IMR-90 (cell line): ENCODE results near the gene TBC1D22B. TPM values are rescaled to one million over a fixed set of nuclear protein-coding genes. Genes with fewer than 3 reads are reported as not detected.

ENCODE experiments used
- ATAC-seq: fragments of 200-7000 bp; cut with Tn5 transposase; 2 replicates; pipeline ENCODE4 v1.9.1; 2020; ENCODE audit warnings: low read depth, mild to moderate bottlenecking, moderate library complexity
- BruUV-seq: library from RNA; stranded (reverse); fragments of 400-500 nt; replicated peaks from 2 replicates; lab custom pipeline; 2021; lab: Mats Ljungman, UMichigan
- CTCF ChIA-PET: fragments of 300-600 bp; formaldehyde crosslinking; extraction: SDS; loops from one replicate; lab custom pipeline; 2021; ENCODE audit warnings: antibody characterized with exemption; lab: Yijun Ruan, JAX
- POLR2A ChIA-PET: fragments of 300-600 bp; sonication (Branson Sonifier 250); formaldehyde crosslinking; loops from one replicate; lab custom pipeline; 2022; ENCODE audit warnings: antibody characterized with exemption; ENCODE audit not compliant: unreplicated experiment; lab: Charles Lee
- DNase-seq: peaks from one replicate; pipeline ENCODE4 v3.0.0; 2013
- H2AFZ ChIP-seq: replicated peaks from 2 replicates; pipeline ENCODE3; 2013; ENCODE audit warnings: low read length, mild to moderate bottlenecking; ENCODE audit not compliant: poor library complexity
- H2AK5ac ChIP-seq: 2 replicates; pipeline ENCODE4 v1.6.1; 2013; ENCODE audit warnings: low read depth, low read length, inconsistent platforms
- H2AK9ac ChIP-seq: replicated peaks from 2 replicates; pipeline ENCODE3; 2013; ENCODE audit warnings: mild to moderate bottlenecking, low read depth, low read length, moderate library complexity; ENCODE audit not compliant: poor library complexity
- H2BK120ac ChIP-seq: 2 replicates; pipeline ENCODE4 v1.6.1; 2013; ENCODE audit warnings: low read depth, low read length, inconsistent platforms
- H2BK15ac ChIP-seq: 3 replicates; pipeline ENCODE4 v1.6.1; 2013; ENCODE audit warnings: low read depth, low read length, inconsistent platforms
- H2BK20ac ChIP-seq: 2 replicates; pipeline ENCODE4 v1.6.1; 2013; ENCODE audit warnings: low read depth, mild to moderate bottlenecking, inconsistent platforms, low read length, moderate library complexity
- H2BK5ac ChIP-seq: 2 replicates; pipeline ENCODE4 v1.6.1; 2013; ENCODE audit warnings: mild to moderate bottlenecking, low read depth, low read length, inconsistent platforms; ENCODE audit not compliant: poor library complexity, severe bottlenecking
- H3K14ac ChIP-seq: replicated peaks from 2 replicates; pipeline ENCODE4 v1.6.1; 2013; ENCODE audit warnings: low read depth, low read length, inconsistent platforms
- H3K18ac ChIP-seq: 2 replicates; pipeline ENCODE4 v1.6.1; 2013; ENCODE audit warnings: low read depth, low read length, control low read depth
- H3K23ac ChIP-seq: 2 replicates; pipeline ENCODE4 v1.6.1; 2013; ENCODE audit warnings: low read depth, low read length, inconsistent platforms
- H3K27ac ChIP-seq: 2 replicates; pipeline ENCODE4 v1.5.1; 2013; ENCODE audit warnings: mild to moderate bottlenecking, control low read depth, low read length; ENCODE audit not compliant: insufficient read depth
- H3K27me3 ChIP-seq: 2 replicates; pipeline ENCODE4 v1.6.1; 2013; ENCODE audit warnings: low read length; ENCODE audit not compliant: control insufficient read depth, insufficient read depth
- H3K36me3 ChIP-seq: 2 replicates; pipeline ENCODE4 v1.6.1; 2013; ENCODE audit warnings: low read length, mixed read lengths; ENCODE audit not compliant: control insufficient read depth, insufficient read depth
- H3K4ac ChIP-seq: 2 replicates; pipeline ENCODE4 v1.6.1; 2013; ENCODE audit warnings: low read depth, low read length, inconsistent platforms
- H3K4me1 ChIP-seq: 2 replicates; pipeline ENCODE4 v1.6.1; 2013; ENCODE audit warnings: low read length, mixed read lengths; ENCODE audit not compliant: control insufficient read depth, insufficient read depth
- H3K4me2 ChIP-seq: 2 replicates; pipeline ENCODE4 v1.6.1; 2013; ENCODE audit warnings: low read depth, mild to moderate bottlenecking, control low read depth, low read length, moderate library complexity
- H3K4me3 ChIP-seq: 2 replicates; pipeline ENCODE4 v1.5.1; 2013; ENCODE audit warnings: low read depth, mild to moderate bottlenecking, control low read depth, low read length, moderate library complexity; ENCODE audit not compliant: insufficient read depth
- H3K56ac ChIP-seq: 2 replicates; pipeline ENCODE4 v1.6.1; 2013; ENCODE audit warnings: low read length, inconsistent platforms; ENCODE audit not compliant: insufficient read depth; ENCODE audit errors: extremely low read depth
- H3K79me1 ChIP-seq, 2 experiments: 2 replicates each; pipeline ENCODE4 v1.6.1; 2013; ENCODE audit warnings: low read length in 2 of 2, inconsistent platforms in 1 of 2, low read depth in 1 of 2
- H3K9ac ChIP-seq: 2 replicates; pipeline ENCODE4 v1.6.1; 2013; ENCODE audit warnings: low read depth, low read length, control low read depth
- H3K9me1 ChIP-seq: 2 replicates; pipeline ENCODE4 v1.6.1; 2013; ENCODE audit warnings: low read length, inconsistent platforms; ENCODE audit not compliant: insufficient read depth
- H3K9me3 ChIP-seq: 2 replicates; pipeline ENCODE4 v1.6.1; 2013; ENCODE audit warnings: low read length; ENCODE audit not compliant: control insufficient read depth, insufficient read depth
- H4K20me1 ChIP-seq: 2 replicates; pipeline ENCODE4 v1.6.1; 2013; ENCODE audit warnings: low read length, inconsistent platforms; ENCODE audit not compliant: insufficient read depth
- H4K5ac ChIP-seq: 2 replicates; pipeline ENCODE4 v1.6.1; 2013; ENCODE audit warnings: mild to moderate bottlenecking, low read depth, low read length, control low read depth
- H4K8ac ChIP-seq, 2 experiments: 2 replicates each; pipeline ENCODE4 v1.6.1; 2013; ENCODE audit warnings: low read depth in 2 of 2, low read length in 2 of 2, control low read depth in 1 of 2, inconsistent platforms in 1 of 2
- H4K91ac ChIP-seq: 2 replicates; pipeline ENCODE4 v1.6.1; 2013; ENCODE audit warnings: low read depth, low read length, inconsistent platforms; ENCODE audit not compliant: insufficient read depth
- BHLHE40 ChIP-seq: fragments of 150-350 bp; IDR thresholded peaks from 2 replicates; pipeline ENCODE4 v1.6.1; 2016; ENCODE audit warnings: mild to moderate bottlenecking, low read depth, low read length
- CEBPB ChIP-seq: IDR thresholded peaks from 2 replicates; pipeline ENCODE4 v1.6.1; 2012; ENCODE audit warnings: low read depth, low read length, improper control_type of control experiment
- FOS ChIP-seq: fragments of 150-350 bp; IDR thresholded peaks from 2 replicates; pipeline ENCODE4 v1.6.1; 2016; ENCODE audit warnings: low read depth, low read length
- MAFK ChIP-seq: IDR thresholded peaks from 2 replicates; pipeline ENCODE4 v1.6.1; 2012; ENCODE audit warnings: low read depth, low read length, improper control_type of control experiment
- NFE2L2 ChIP-seq: fragments of 150-350 bp; IDR thresholded peaks from 2 replicates; pipeline ENCODE4 v1.6.1; 2016; ENCODE audit warnings: low read depth, mild to moderate bottlenecking, low read length
- RAD21 ChIP-seq: IDR thresholded peaks from 2 replicates; pipeline ENCODE4 v1.6.1; 2012; ENCODE audit warnings: low read length, improper control_type of control experiment
- RCOR1 ChIP-seq: IDR thresholded peaks from 2 replicates; pipeline ENCODE4 v1.6.1; 2012; ENCODE audit warnings: mild to moderate bottlenecking, low read length, improper control_type of control experiment; ENCODE audit not compliant: insufficient replicate concordance
- RFX5 ChIP-seq: IDR thresholded peaks from 2 replicates; pipeline ENCODE4 v1.8.0; 2012; ENCODE audit warnings: low read depth, mild to moderate bottlenecking, low read length, moderate library complexity
- SMC3 ChIP-seq: fragments of 150-350 bp; IDR thresholded peaks from 2 replicates; pipeline ENCODE4 v1.6.1; 2016; ENCODE audit warnings: low read depth, mild to moderate bottlenecking, antibody characterized with exemption, low read length, moderate library complexity
- USF2 ChIP-seq: fragments of 150-350 bp; IDR thresholded peaks from 2 replicates; pipeline ENCODE4 v1.6.1; 2017; ENCODE audit warnings: mild to moderate bottlenecking, antibody characterized with exemption, low read length, low read depth
- WGBS, 2 experiments: methylation state at CpG; one replicate each; pipeline versions ENCODE4 v1.1.5 to v1.1.7; 2013; ENCODE audit warnings: missing lambda C conversion rate in 2 of 2; ENCODE audit not compliant: insufficient read length in 1 of 2; ENCODE audit errors: extremely low coverage in 2 of 2; 5-methylcytosine and 5-hydroxymethylcytosine counted together
- dilution Hi-C: fragments of 300-500 bp; cut with HindIII; formaldehyde crosslinking; loops from one replicate; pipeline ENCODE4 v1.14.3; 2018; ENCODE audit warnings: low sequenced_read_pairs; ENCODE audit not compliant: unreplicated experiment
- in situ Hi-C: fragments of 300-500 bp; cut with MboI; formaldehyde crosslinking; loops from 3 replicates; pipeline ENCODE4 v1.14.3; 2019; ENCODE audit warnings: low sequenced_read_pairs, inconsistent platforms, mixed read lengths
- intact Hi-C: fragments of 100-400 bp; cut with micrococcal nuclease; formaldehyde crosslinking; loops from 2 replicates; pipeline ENCODE4 v1.10.0; 2022
- polyA plus RNA-seq, 3 experiments: library from polyadenylated mRNA; depleted of rRNA; stranded (reverse); fragments of >200 nt; gene quantifications; 2 replicates each; pipeline ENCODE4 v1.2.3, GENCODE V29; 2012; ENCODE audit warnings: low replicate concordance in 1 of 3
- total RNA-seq: library from RNA; depleted of rRNA; stranded (reverse); fragments of >200 nt; gene quantifications from 2 replicates; pipeline ENCODE4 v1.2.3, GENCODE V29; 2012
- TF ChIP-seq, protein P1 (sequence below): fragments of 150-350 bp; IDR thresholded peaks from 2 replicates; pipeline ENCODE4 v1.6.1; 2016; ENCODE audit warnings: low read depth, mild to moderate bottlenecking, low read length, moderate library complexity, borderline replicate concordance
- TF ChIP-seq, protein P2 (sequence below): conservative IDR thresholded peaks from 2 replicates; pipeline ENCODE4 v1.5.1; 2012; ENCODE audit warnings: mild to moderate bottlenecking, low read depth, low read length, improper control_type of control experiment

TBC1D22B gene
- total and polyA plus RNA-seq, 2 of the 4 experiments (the other 2 are of a cell fraction): 6.6 to 7.5 TPM

GRCh38 chr6:37332894-37333293 lies 75.3 kb downstream of the TBC1D22B start:
- Histone ChIP-seq H3K9me1 (peaks cover 7% of the 10 kb centered on the region), H2AK5ac (no peak overlapping the region), H4K91ac (no peak overlapping the region), H3K23ac (no peak overlapping the region), H3K9ac (no peak overlapping the region), H4K8ac (no peak overlapping the region), H3K4me1 (no peaks in the 10 kb centered on the region), H2AK9ac (no peak overlapping the region), H2BK120ac (no peak overlapping the region), H3K9me3 (no peaks in the 10 kb centered on the region), H2BK15ac (no peak overlapping the region), H2BK20ac (no peak overlapping the region), H3K27ac (no peak overlapping the region), H3K56ac (no peak overlapping the region), H4K20me1 (no peaks in the 10 kb centered on the region), H3K4me2 (no peak overlapping the region), H3K18ac (no peak overlapping the region), H3K27me3 (no peaks in the 10 kb centered on the region), H3K36me3 (peaks cover 21% of the 10 kb centered on the region), H3K4ac (no peak overlapping the region), H3K4me3 (no peak overlapping the region), H3K79me1 (no peaks in the 10 kb centered on the region), H3K14ac (no peak overlapping the region), H4K5ac (no peak overlapping the region), H2BK5ac (no peak overlapping the region), H2AFZ (no peak overlapping the region)
- CTCF ChIA-PET: no interaction called here
- in situ Hi-C loops (no loop called here), dilution Hi-C loops (no loop called here), intact Hi-C loops (no loop called here)
- DNase-seq (no peak), ATAC-seq (no peak)
- TF ChIP-seq, protein P1, sequence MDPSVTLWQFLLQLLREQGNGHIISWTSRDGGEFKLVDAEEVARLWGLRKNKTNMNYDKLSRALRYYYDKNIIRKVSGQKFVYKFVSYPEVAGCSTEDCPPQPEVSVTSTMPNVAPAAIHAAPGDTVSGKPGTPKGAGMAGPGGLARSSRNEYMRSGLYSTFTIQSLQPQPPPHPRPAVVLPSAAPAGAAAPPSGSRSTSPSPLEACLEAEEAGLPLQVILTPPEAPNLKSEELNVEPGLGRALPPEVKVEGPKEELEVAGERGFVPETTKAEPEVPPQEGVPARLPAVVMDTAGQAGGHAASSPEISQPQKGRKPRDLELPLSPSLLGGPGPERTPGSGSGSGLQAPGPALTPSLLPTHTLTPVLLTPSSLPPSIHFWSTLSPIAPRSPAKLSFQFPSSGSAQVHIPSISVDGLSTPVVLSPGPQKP: no peak
- TF ChIP-seq FOS (no peak), RFX5 (no peak), RCOR1 (no peak), USF2 (no peak), RAD21 (no peak), SMC3 (no peak), BHLHE40 (no peak), NFE2L2 (no peak), MAFK (no peak), CEBPB (no peak)
- TF ChIP-seq, protein P2, sequence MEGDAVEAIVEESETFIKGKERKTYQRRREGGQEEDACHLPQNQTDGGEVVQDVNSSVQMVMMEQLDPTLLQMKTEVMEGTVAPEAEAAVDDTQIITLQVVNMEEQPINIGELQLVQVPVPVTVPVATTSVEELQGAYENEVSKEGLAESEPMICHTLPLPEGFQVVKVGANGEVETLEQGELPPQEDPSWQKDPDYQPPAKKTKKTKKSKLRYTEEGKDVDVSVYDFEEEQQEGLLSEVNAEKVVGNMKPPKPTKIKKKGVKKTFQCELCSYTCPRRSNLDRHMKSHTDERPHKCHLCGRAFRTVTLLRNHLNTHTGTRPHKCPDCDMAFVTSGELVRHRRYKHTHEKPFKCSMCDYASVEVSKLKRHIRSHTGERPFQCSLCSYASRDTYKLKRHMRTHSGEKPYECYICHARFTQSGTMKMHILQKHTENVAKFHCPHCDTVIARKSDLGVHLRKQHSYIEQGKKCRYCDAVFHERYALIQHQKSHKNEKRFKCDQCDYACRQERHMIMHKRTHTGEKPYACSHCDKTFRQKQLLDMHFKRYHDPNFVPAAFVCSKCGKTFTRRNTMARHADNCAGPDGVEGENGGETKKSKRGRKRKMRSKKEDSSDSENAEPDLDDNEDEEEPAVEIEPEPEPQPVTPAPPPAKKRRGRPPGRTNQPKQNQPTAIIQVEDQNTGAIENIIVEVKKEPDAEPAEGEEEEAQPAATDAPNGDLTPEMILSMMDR: no peak
- POLR2A ChIA-PET: no interaction called here
- BruUV-seq: no TSS peak
- WGBS, 2 experiments: no CpG with 5 or more reads among the region's 1 CpG
